Activated CD8-positive, alpha-beta memory T cell treated with anti-CD3 and anti-CD28 coated beads, Interleukin-2, amount 50 U/mL, for 4 hours (primary cell): ENCODE data around the gene DNMT3L.
"Not testable (repeated sequence)": the region's sequence is repeated elsewhere in the genome, so short reads cannot be mapped to it uniquely, and the experiment has no call there.

Experiments
- DNase-seq: peaks from one replicate; pipeline ENCODE4 v3.0.0-alpha.2; 2020

DNMT3L gene

GRCh38 chr21:44241281-44241680 lies 20.4 kb downstream of the DNMT3L start:
- DNase-seq: not testable (repeated sequence)

DNA sequence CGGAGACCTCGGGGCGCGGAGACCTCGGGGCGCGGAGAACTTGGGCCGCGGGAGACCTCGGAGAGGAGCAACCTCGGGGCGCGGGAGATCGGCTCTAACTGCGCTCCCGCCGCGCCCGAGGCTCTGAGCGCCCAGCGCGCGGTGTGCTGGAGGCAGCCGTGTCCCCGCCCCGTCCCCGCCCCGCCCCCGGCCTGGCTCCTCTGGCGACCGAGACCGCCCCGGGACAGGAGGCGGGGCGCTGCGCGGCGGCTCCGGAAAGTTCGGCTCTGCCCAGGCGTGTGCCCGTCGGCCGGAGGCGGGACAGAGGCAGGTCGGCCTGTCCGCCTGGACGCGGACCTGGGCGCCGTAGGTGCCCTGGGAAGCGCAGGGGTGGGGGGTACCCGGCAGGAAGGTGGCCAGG lies 20.9 kb downstream of the DNMT3L start, which contains the start of gene ICOSLG:
Gene ICOSLG (minus strand): TSS at position 102 of the 400 bp plus-strand sequence. CDS start 126 bp downstream, outside the sequence.
- DNase-seq: not testable (repeated sequence)

GRCh38 chr21:44240353-44240752 lies 21.3 kb downstream of the DNMT3L start:
- not testable (repeated sequence) for DNase-seq

GRCh38 chr21:44229561-44229960 lies 32.1 kb downstream of the DNMT3L start:
- DNase-seq: not testable (repeated sequence)

DNA sequence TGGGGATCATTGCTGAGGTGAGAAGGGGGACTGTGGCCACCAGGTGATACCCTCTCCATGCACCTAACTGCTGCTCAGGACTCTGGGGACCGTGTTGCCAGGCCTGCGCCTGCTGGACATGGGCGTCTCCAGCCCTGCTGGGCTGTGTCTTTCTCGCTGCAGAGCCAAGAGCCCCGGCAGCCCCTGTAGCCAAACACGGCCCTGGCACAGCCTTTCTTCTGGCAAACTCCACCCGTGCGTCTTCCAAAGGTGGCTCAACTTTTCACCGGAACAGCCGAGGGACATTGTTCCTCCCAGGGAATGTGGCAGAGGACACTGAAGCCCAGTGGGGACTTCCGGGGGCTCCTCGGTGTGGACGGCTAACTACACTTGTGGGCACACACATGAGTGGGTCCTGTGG lies 33.6 kb downstream of the DNMT3L start:
- not testable (repeated sequence) for DNase-seq

- not testable (repeated sequence) for DNase-seq
These were observed 34.1 kb downstream of the DNMT3L start for GRCh38 chr21:44227614-44228013.

- not testable (repeated sequence) for DNase-seq
These were observed 36.1 kb downstream of the DNMT3L start for GRCh38 chr21:44225605-44226004.

GRCh38 chr21:44223334-44223733 lies 38.4 kb downstream of the DNMT3L start:
- not testable (repeated sequence) for DNase-seq

GRCh38 chr21:44220674-44221073 lies 41.0 kb downstream of the DNMT3L start:
- not testable (repeated sequence) for DNase-seq

DNA sequence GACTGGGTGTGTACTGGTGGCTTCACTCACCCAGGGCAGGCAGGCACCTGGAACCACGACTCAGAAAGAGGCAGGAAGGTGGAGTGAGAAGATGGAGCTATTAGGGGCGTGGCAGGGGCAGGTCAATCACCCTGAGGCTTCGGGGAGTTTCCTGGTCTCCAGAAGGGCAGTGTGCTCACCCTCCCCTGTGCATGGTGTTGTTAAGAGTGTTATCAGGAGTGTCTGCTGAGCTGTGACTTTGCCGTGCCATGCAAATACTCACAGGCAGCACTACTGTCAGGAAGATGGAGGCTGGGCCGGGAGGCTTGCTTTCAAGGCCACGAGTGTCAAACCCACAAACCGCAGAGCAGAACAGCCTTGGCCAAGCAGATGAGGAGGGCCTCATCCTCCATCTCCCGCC lies 43.2 kb downstream of the DNMT3L start:
- not testable (repeated sequence) for DNase-seq

- not testable (repeated sequence) for DNase-seq
These were observed 49.7 kb downstream of the DNMT3L start for GRCh38 chr21:44211978-44212377.

- DNase-seq: not testable (repeated sequence)
These were observed 50.1 kb downstream of the DNMT3L start for GRCh38 chr21:44211574-44211973.

- not testable (repeated sequence) for DNase-seq
These were observed 53.6 kb downstream of the DNMT3L start for GRCh38 chr21:44207860-44208646.

DNA sequence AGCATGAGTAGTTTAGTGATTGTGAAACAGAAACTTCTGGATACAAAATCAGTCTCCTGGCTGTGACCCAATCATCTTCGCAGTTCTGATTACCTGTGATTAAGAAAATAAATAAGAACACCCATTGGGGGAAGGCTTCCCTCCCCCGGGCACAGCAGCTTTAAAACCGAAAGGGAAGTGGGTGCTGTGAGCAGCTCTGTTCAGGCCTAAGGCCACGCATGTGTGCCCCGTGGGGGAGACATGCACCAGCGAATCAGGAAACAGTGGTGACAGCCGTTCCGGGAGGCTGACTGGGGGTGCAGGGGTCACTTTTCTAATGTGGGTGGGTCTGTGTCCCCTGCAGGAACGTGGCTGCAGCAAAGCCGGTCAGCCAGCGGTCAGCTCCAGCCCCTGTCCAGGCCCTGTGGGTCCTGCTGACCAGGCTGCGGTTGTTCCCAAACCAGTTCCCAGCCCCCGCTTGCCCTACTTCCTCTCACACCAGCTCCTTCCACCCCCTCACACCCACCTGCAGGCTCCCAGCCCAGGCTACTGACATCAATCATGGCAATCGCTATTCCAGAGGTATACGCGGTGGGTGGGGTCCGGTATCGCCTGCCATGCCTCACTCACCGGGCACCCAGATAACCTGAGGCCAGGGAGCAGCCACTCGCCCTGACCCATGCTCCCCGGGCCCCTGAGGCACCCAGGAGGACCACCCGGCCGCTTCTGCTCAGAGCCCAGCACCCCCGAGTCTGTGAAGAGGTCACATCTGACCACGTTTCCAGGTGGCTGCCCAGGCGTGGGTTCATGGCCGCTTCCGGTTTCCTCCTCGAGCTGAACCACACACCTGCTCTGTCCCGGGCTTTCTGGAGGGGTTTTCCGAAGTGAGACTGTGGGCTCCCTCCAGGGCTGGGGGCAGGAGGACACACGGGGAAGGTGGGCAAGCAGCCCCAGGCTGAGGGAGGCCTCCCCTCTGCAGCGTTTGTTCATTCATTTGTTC lies 54.7 kb downstream of the DNMT3L start:
- not testable (repeated sequence) for DNase-seq

DNA sequence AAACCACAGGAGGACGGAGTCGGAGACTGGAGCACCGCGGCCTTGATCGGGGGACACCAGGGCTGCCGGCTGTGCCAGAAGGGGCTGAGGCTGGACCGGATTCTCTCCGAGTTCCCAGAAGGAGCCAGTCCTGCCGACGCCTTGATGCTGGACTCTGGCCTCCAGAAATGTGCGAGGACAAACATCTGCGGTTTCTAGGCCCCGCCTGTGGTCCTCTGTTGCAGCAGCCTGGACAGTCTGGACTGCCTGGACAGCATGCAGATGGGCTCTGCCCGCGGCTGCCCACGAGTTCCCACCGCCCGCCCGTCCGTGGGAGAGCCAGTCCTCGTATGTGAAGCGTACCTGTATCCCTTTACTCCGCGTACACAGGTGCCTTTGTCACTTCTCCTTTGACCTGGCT lies 55.5 kb downstream of the DNMT3L start:
- not testable (repeated sequence) for DNase-seq

DNA sequence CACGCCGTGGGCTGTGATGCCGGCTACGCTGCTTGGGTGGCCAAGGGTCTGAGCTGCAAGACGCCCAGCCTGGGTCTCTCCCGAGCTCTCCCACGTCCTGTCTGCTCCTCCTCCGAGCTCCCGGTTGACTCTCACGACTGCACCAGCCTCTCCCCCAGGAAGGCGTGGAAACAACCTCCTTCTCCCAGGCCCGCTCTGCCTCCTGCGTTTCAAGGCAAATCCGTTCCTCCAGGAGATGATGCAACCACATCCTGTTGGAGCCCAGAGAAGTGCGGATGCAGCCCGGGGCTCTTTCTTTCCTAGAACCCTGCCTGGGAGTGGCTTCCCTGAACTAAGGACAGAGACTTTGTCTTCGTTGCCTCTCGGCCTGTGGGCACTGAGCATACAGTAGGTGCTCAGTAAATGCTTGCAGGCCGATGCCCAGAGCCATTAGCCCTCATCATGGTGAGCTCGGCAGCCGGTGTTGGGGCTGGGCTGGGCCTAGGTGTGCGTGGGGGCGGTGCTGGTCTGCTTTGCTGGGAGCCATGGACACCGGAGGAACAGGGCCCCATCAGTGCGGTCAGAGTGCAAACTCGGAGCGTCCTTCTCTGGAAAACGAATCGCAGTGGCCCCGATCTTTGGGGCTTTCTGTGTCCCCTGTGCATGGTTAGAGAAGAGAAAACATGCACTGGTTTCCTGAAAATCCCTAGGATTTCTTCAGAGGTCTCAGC lies 59.0 kb downstream of the DNMT3L start:
- not testable (repeated sequence) for DNase-seq

DNA sequence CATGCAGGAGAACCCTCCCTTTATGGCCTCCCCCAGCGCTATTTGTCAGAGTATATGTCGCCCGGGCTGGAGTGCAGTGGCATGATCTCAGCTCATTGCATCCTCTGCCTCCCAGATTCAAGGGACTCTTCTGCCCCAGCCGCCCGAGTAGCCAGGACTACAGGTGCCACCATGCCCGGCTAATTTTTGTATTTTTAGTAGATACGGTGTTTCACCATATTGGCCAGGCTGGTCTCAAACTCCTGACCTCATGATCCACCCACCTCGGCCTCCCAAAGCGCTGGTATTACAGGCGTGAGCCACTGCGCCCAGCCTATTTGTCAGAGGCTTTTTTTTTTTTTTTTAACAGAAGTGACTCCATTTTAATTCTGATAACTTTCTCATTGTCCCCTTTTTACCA lies 61.7 kb downstream of the DNMT3L start:
- DNase-seq: not testable (repeated sequence)

DNA sequence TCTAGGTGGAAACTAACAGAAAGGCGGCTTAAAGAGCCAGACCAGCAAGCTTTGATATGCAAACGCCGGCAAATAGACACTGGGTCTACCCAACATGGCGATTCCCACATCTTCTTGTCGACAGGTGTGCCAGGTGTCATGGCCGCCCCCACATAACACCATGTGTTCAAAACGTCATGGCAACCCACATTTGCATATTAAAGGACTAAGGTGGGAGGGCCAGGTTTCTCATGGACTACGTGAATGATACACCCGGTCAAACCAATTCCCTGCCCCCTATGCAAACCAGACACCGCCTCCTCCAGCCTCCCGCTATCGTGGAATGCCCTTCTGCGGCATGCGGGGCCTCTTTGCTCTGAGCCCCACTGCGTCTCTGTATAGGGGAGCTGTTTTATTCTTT lies 62.2 kb downstream of the DNMT3L start:
- no peak for DNase-seq

DNA sequence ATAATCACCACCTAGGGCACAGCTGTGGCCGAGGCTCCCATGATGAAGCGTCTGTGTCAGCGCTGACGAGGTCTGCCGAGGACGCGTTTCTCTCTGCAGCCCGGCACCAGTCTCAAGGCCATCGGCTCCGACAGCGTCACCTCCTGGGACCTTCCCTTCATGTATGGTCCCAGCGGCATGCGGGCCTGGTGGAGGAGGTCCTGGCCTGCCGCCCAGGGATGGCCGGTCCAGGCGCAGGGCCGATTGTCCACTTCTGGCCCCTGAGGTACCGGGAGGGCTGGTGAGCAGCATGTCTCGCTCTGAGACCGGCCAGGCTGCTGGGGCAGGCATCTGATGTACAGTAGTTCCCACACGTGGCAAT lies 64.6 kb downstream of the DNMT3L start:
- not testable (repeated sequence) for DNase-seq
